HCT116 (cell line): ENCODE measurements around the gene BTF3.

Experiments used
- CTCF ChIP-seq, 3 experiments: fragments of 200-600 bp in 1 of 3; sonication (generic) in 1 of 3; IDR thresholded peaks in 2 of 3; conservative IDR thresholded peaks in 1 of 3; 2 replicates each; pipeline ENCODE4 v1.5.1; 2012 to 2017; ENCODE audit warnings: low read depth in 2 of 3, low read length in 2 of 3, antibody characterized with exemption in 1 of 3, borderline replicate concordance in 1 of 3, control low read depth in 1 of 3, mild to moderate bottlenecking in 1 of 3, mixed read lengths in 1 of 3, mixed run types in 1 of 3, moderate library complexity in 1 of 3; ENCODE audit not compliant: insufficient read depth in 1 of 3
- EZH2 ChIP-seq: fragments of 200-600 bp; sonication (generic); IDR thresholded peaks from 2 replicates; pipeline ENCODE4 v1.6.1; 2017; ENCODE audit warnings: antibody characterized with exemption, mixed run types
- POLR2A ChIP-seq: IDR thresholded peaks from 2 replicates; pipeline ENCODE4 v1.7.0; 2011; ENCODE audit warnings: borderline replicate concordance; ENCODE audit not compliant: insufficient read depth, insufficient read length; ENCODE audit errors: extremely low read depth
- POLR2AphosphoS5 ChIP-seq: IDR thresholded peaks from 2 replicates; pipeline ENCODE4 v1.6.1; 2011; ENCODE audit warnings: mild to moderate bottlenecking, low read depth, low read length, moderate library complexity
- REST ChIP-seq: IDR thresholded peaks from 2 replicates; pipeline ENCODE4 v1.6.1; 2012; ENCODE audit warnings: low read depth

- TF ChIP-seq POLR2A (no peak), REST (no peak), CTCF (IDR thresholded peaks at IDR 0.05 in 2 of 3, conservative IDR thresholded peaks at IDR 0.05 in 1 of 3; ENCODE audit: borderline replicate concordance in 1 of 3, insufficient read depth in 1 of 3, low read depth in 2 of 3, low read length in 2 of 3) (no peak), POLR2AphosphoS5 (no peak), EZH2 (no peak)
Measured at GRCh38 chr5:73539730-73540129, 41.5 kb downstream of the BTF3 start.
